ENCODE results near the gene ALOX15B. TPM values are rescaled to one million over a fixed set of nuclear protein-coding genes. Genes with fewer than 3 reads are reported as not detected.
"Not testable (repeated sequence)": the region's sequence is repeated elsewhere in the genome, so short reads cannot be mapped to it uniquely, and the experiment has no call there.

Gene ALOX15B
- total RNA-seq, 2 experiments from 2014 or later = not detected

DNA sequence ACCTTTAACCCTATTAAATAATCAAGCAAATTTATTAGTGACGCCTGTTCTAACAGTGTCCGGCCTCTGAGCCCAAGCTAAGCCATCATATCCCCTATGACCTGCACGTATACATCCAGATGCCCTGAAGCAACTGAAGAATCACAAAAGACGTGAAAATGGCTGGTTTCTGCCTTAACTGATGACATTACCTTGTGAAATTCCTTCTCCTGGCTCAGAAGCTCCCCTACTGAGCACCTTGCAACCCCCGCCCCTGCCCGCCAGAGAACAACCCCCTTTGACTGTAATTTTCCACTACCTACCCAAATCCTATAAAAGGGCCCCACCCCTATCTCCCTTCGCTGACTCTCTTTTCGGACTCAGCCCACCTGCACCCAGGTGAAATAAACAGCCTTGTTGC is 23.0 kb downstream of the ALOX15B start:
- not testable (repeated sequence) for H3K27ac Mint-ChIP-seq; H3K36me3 Mint-ChIP-seq (ENCODE audit: low read depth); H3K9me3 Mint-ChIP-seq; H3K4me3 Mint-ChIP-seq; H3K4me1 Mint-ChIP-seq (ENCODE audit: low read depth); DNase-seq
- CTCF ChIA-PET = interaction anchor here (0.6 to 8.4 kb wide), 12 partner anchors 13 to 241 kb away, joined by 3 to 204 read pairs (median 8); no protein-coding TSS in a partner anchor
- intact Hi-C loops (cut with micrococcal nuclease) = loop anchor here (2.0 kb wide), 1 partner anchor 57 kb away; the partner anchor contains the start of gene ALOXE3
- H3K27me3 Mint-ChIP-seq (ENCODE audit: low read depth) = peaks cover 64% of the 10 kb centered on the region

GRCh38 chr17:8062435-8062806 is 23.6 kb downstream of the ALOX15B start:
- DNase-seq = no peak
- Mint-ChIP-seq H3K4me3 (no peak overlapping the region), H3K9me3 (no peaks in the 10 kb centered on the region), H3K27ac (no peak overlapping the region), H3K36me3 (ENCODE audit: low read depth) (no peaks in the 10 kb centered on the region), H3K4me1 (ENCODE audit: low read depth) (no peaks in the 10 kb centered on the region), H3K27me3 (ENCODE audit: low read depth) (peaks cover 61% of the 10 kb centered on the region)
- intact Hi-C loops (cut with micrococcal nuclease) = no loop called here
- CTCF ChIA-PET = interaction anchor here (1.0 to 8.4 kb wide), 9 partner anchors 12 to 375 kb away, joined by 3 to 204 read pairs (median 7); partner anchors contain the start of gene TP53

DNA sequence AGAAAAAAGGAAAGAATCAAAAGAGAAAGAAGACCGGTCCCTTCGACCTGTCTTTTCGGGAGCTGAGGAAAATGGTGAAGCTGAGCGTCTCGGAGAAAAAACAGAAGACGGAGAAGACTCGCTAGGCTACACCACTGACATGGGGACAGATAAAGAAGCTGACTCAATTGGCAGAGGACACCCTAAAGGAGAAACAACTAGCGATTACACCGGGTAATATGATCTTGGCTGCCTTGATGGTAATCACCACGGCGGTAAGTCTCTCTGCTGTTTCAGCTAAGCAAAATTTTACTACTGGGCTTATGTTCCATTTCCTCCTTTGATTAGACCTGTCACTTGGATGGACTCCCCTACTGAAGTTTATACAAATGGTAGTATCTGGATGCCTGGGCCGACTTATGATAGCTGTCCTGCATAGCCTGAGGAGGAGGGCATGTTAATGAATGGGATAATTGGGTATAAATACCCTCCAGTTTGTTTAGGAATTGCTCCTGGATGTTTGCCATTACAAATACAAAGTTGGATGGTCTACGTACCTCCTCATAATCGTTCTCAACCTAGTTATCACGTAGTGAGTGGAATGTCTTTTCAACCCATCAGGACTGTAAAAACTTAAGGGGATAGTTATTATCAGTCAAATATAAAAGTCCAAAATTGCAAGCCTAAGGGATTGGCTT is 24.1 kb downstream of the ALOX15B start:
- Mint-ChIP-seq H3K4me1 (ENCODE audit: low read depth) (no peaks in the 10 kb centered on the region), H3K9me3 (no peaks in the 10 kb centered on the region), H3K27me3 (ENCODE audit: low read depth) (peaks cover 58% of the 10 kb centered on the region), H3K36me3 (ENCODE audit: low read depth) (no peaks in the 10 kb centered on the region), H3K4me3 (no peak overlapping the region), H3K27ac (no peak overlapping the region)
- intact Hi-C loops (cut with micrococcal nuclease) = no loop called here
- CTCF ChIA-PET = interaction anchor here (1.0 to 8.4 kb wide), 8 partner anchors 11 to 375 kb away, joined by 3 to 204 read pairs (median 12); partner anchors contain the start of gene TP53
- DNase-seq = no peak

GRCh38 chr17:8063761-8064534 is 25.1 kb downstream of the ALOX15B start:
- Mint-ChIP-seq H3K27me3 (ENCODE audit: low read depth) (peaks cover 55% of the 10 kb centered on the region), H3K36me3 (ENCODE audit: low read depth) (no peaks in the 10 kb centered on the region), H3K9me3 (no peaks in the 10 kb centered on the region), H3K4me3 (no peak overlapping the region), H3K27ac (no peak overlapping the region), H3K4me1 (ENCODE audit: low read depth) (no peaks in the 10 kb centered on the region)
- intact Hi-C loops (cut with micrococcal nuclease) = no loop called here
- DNase-seq = no peak
- CTCF ChIA-PET = no interaction called here

DNA sequence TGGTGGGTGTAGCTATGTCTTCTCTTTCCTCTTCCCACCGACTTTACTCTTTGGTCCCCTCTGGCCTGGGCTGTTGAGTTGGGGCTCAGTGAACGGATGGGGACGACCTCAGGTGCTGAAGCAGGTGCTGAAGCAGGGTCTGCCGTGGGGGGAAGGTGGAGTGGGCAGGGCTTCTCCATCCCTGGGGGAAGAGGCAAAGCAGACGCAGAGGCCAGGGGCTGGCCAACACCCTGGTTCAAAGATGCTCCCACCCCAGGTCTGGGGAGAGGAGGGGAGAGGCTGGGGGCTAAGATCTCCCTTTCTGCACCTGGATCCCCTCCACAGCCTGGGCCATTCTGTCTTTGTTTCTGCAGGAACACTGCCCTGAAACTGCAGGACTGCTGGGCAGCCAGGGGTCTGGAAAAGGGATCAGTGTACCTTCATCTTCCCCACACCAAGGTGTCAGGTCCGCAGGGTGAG is 25.7 kb downstream of the ALOX15B start:
- H3K4me3 Mint-ChIP-seq = no peak overlapping the region
- CTCF ChIA-PET = no interaction called here
- H3K27me3 Mint-ChIP-seq (ENCODE audit: low read depth) = peaks cover 48% of the 10 kb centered on the region
- no peaks in the 10 kb centered on the region for H3K36me3 Mint-ChIP-seq (ENCODE audit: low read depth)
- no peak overlapping the region for H3K27ac Mint-ChIP-seq
- DNase-seq = no peak
- H3K9me3 Mint-ChIP-seq = no peaks in the 10 kb centered on the region
- H3K4me1 Mint-ChIP-seq (ENCODE audit: low read depth) = no peaks in the 10 kb centered on the region
- intact Hi-C loops (cut with micrococcal nuclease) = no loop called here

- CTCF ChIA-PET = interaction anchor here (1.4 kb wide), 1 partner anchor 43 kb away, joined by 3 read pairs; no protein-coding TSS in a partner anchor
- Mint-ChIP-seq H3K9me3 (no peaks in the 10 kb centered on the region), H3K4me1 (ENCODE audit: low read depth) (no peaks in the 10 kb centered on the region), H3K4me3 (no peak overlapping the region), H3K27ac (no peak overlapping the region), H3K27me3 (ENCODE audit: low read depth) (peaks cover 36% of the 10 kb centered on the region), H3K36me3 (ENCODE audit: low read depth) (no peaks in the 10 kb centered on the region)
- intact Hi-C loops (cut with micrococcal nuclease) = no loop called here
- DNase-seq = no peak
These were observed 28.2 kb downstream of the ALOX15B start for GRCh38 chr17:8066841-8067775.

GRCh38 chr17:8067806-8068205 is 28.9 kb downstream of the ALOX15B start:
- H3K36me3 Mint-ChIP-seq (ENCODE audit: low read depth) = no peaks in the 10 kb centered on the region
- H3K27ac Mint-ChIP-seq = no peak overlapping the region
- no peak for DNase-seq
- peaks cover 32% of the 10 kb centered on the region for H3K27me3 Mint-ChIP-seq (ENCODE audit: low read depth)
- intact Hi-C loops (cut with micrococcal nuclease) = no loop called here
- CTCF ChIA-PET = no interaction called here
- no peaks in the 10 kb centered on the region for H3K9me3 Mint-ChIP-seq
- H3K4me1 Mint-ChIP-seq (ENCODE audit: low read depth) = peaks cover 5% of the 10 kb centered on the region
- H3K4me3 Mint-ChIP-seq = no peak overlapping the region

- peaks cover 14% of the 10 kb centered on the region for H3K4me1 Mint-ChIP-seq (ENCODE audit: low read depth)
- H3K27ac Mint-ChIP-seq = no peak overlapping the region
- CTCF ChIA-PET = interaction anchor here (1.0 to 12.5 kb wide), 6 partner anchors 10 to 52 kb away, joined by 3 to 204 read pairs (median 10); partner anchors contain the start of gene ALOXE3
- DNase-seq = no peak
- intact Hi-C loops (cut with micrococcal nuclease) = no loop called here
- H3K4me3 Mint-ChIP-seq = no peak overlapping the region
- no peaks in the 10 kb centered on the region for H3K36me3 Mint-ChIP-seq (ENCODE audit: low read depth)
- H3K9me3 Mint-ChIP-seq = no peaks in the 10 kb centered on the region
- peaks cover 31% of the 10 kb centered on the region for H3K27me3 Mint-ChIP-seq (ENCODE audit: low read depth)
These were observed 30.1 kb downstream of the ALOX15B start for GRCh38 chr17:8068736-8069586.

GRCh38 chr17:8069587-8069860 is 30.7 kb downstream of the ALOX15B start:
- no peak overlapping the region for H3K4me3 Mint-ChIP-seq
- no peaks in the 10 kb centered on the region for H3K9me3 Mint-ChIP-seq
- peaks cover 16% of the 10 kb centered on the region for H3K4me1 Mint-ChIP-seq (ENCODE audit: low read depth)
- CTCF ChIA-PET = interaction anchor here (0.7 to 12.5 kb wide), 7 partner anchors 10 to 53 kb away, joined by 3 to 204 read pairs (median 9); partner anchors contain the start of gene ALOXE3
- intact Hi-C loops (cut with micrococcal nuclease) = no loop called here
- H3K27me3 Mint-ChIP-seq (ENCODE audit: low read depth) = peaks cover 32% of the 10 kb centered on the region
- no peak overlapping the region for H3K27ac Mint-ChIP-seq
- H3K36me3 Mint-ChIP-seq (ENCODE audit: low read depth) = no peaks in the 10 kb centered on the region
- no peak for DNase-seq

DNA sequence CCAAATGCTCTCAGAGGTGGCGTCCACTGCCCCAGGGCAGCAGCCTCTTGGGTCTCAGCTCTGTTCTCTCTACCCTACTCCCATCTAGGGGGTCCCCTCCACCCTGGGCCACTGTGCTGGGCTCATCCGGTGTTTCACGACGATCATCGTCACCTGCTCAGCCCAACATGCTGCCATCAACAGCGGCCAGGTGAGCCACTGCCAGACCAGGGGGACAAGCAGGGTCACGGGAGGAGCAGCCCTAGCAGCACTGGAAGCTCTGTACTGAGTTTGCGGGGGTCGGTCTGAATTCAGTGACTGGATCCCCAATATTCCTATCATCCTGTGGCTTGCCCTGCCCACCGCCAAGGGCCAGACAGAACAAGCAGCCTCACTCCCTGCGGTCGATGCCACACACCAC is 32.6 kb downstream of the ALOX15B start:
- Mint-ChIP-seq H3K9me3 (no peaks in the 10 kb centered on the region), H3K4me3 (no peak overlapping the region)
- intact Hi-C loops (cut with micrococcal nuclease) = loop anchor here (5.0 kb wide), 1 partner anchor 101 kb away; no protein-coding TSS in a partner anchor

GRCh38 chr17:8072341-8072728 is 33.5 kb downstream of the ALOX15B start:
- Mint-ChIP-seq H3K27me3 (ENCODE audit: low read depth) (peaks cover 28% of the 10 kb centered on the region), H3K9me3 (no peaks in the 10 kb centered on the region), H3K4me1 (ENCODE audit: low read depth) (peaks cover 16% of the 10 kb centered on the region), H3K27ac (no peak overlapping the region), H3K36me3 (ENCODE audit: low read depth) (no peaks in the 10 kb centered on the region), H3K4me3 (peak overlapping the region; percentile 59)
- DNase-seq = no peak
- CTCF ChIA-PET = interaction anchor here (0.8 to 12.5 kb wide), 3 partner anchors 13 to 393 kb away, joined by 3 to 204 read pairs (median 11); partner anchors contain the start of gene ALOXE3
- intact Hi-C loops (cut with micrococcal nuclease) = loop anchor here (5.0 kb wide), 1 partner anchor 100 kb away; no protein-coding TSS in a partner anchor

More for the DNA sequence above, 32.6 kb downstream of the ALOX15B start:
- CTCF ChIA-PET = interaction anchor here (0.6 to 12.5 kb wide), 7 partner anchors 12 to 260 kb away, joined by 3 to 204 read pairs (median 6); partner anchors contain the start of gene ALOXE3
- Mint-ChIP-seq H3K27ac (no peak overlapping the region), H3K4me1 (ENCODE audit: low read depth) (peaks cover 16% of the 10 kb centered on the region), H3K27me3 (ENCODE audit: low read depth) (peaks cover 28% of the 10 kb centered on the region), H3K36me3 (ENCODE audit: low read depth) (no peaks in the 10 kb centered on the region)
- no peak for DNase-seq

Measured in activated naive CD4-positive, alpha-beta T cell treated with anti-CD3 and anti-CD28 coated beads for 36 hours (primary cell).